ENCODE data around the gene GSTM3.
"Not testable (repeated sequence)": the region's sequence is repeated elsewhere in the genome, so short reads cannot be mapped to it uniquely, and the experiment has no call there.

Gene GSTM3

DNA sequence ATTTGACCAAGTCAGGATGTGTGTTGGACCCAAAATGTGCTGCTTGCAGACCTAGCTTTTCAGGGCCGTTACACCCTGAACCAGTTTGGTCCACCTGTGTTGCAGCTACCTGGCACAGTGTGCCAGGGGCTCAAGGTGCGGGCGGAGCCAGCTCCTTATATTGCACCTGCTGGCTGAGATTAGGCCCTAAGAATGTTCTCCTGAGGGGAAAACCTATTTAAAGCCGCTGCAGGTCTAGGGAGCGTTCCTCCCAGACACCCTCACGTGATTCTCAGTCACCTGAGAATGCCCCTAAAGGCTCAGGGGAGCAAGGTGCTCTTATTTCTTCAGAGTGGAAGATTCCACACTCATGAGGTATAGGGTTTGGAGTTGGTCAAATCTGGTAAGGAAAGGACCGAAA is 12.0 kb downstream of the GSTM3 start:
- no peak for DNase-seq (ENCODE audit: low read depth in 2 of 2, low spot score in 1 of 2)

GRCh38 chr1:109726728-109727373 is 14.0 kb downstream of the GSTM3 start:
- DNase-seq (ENCODE audit: low read depth in 2 of 2, low spot score in 1 of 2) = no peak

- DNase-seq (ENCODE audit: low read depth in 2 of 2, low spot score in 1 of 2) = no peak
Observed at GRCh38 chr1:109726007-109726406, 14.8 kb downstream of the GSTM3 start.

GRCh38 chr1:109725510-109725909 is 15.3 kb downstream of the GSTM3 start:
- no peak for DNase-seq (ENCODE audit: low read depth in 2 of 2, low spot score in 1 of 2)

DNA sequence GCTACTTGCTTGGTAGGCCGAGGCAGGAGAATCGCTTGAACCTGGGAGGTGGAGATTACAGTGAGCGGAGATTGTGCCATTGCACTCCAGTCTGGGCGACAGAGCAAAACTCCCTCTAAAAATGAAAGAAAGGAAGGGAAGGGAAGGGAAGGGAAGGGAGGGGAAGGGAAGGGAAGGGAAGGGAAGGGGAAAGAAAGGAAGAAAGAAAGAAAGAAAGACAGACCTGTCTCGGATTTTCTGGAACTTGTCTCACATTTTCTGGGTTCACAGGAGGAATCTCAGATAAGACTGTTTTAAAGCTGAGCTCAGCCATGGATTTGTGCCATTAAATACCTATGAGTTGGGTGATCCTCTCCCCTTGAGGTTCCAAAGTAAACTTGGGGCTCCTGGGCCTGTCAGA is 15.9 kb downstream of the GSTM3 start:
- DNase-seq (ENCODE audit: low read depth in 2 of 2, low spot score in 1 of 2) = no peak

DNA sequence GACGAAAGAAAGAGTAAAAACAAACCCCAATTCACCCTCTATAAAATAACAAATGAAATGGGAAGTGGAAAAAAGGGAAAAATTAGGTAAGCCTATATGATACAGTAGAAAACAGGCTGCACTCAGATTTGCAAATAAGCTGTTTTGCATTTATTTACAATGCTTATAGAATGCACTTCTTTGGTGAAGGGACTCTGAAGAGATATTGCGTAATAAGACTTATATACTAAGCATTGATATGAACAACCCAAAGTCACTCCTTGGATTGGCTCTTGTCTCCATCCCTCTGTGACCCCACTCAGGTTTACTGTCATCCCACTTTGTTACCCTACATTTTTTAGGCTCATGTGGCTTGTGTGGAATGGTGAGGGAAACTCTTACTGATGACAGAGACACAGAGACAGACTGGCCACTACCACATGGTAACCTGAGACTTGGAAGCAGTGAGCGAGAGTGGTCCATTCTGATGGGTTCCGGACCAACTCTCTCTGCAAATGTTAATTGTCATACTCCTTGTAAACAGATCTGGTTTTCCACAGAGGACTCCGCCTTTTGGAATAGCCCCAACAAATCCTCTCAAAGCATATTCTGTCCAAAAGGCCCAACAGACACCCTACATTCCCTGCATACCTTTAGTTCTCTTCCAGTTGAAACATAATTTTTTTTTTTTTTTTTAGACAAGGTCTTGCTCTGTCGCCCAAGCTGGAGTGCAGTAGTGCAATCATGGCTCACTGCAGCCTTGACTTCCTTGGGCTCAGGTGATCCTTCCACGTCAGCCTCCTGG is 17.7 kb downstream of the GSTM3 start:
- DNase-seq (ENCODE audit: low read depth in 2 of 2, low spot score in 1 of 2) = no peak

DNA sequence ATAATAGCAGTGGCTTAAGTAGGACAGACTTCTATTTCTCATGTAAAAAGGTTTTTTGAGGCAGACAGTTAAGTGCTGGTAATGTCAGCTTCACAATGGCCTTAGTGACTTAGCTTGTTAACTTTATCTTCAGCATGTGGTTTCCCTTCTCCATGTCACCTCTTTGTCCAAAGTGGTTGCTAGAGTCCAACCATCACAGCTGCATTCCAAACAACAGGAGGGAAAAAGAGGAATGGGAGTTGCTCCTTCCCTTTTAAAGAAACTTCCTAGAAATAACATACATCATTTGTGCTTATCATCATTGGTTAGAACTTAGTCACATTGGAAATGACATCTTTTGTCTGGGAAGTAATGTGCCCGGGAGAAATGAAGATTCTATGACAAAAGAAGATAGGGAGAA is 18.9 kb downstream of the GSTM3 start:
- no peak for DNase-seq (ENCODE audit: low read depth in 2 of 2, low spot score in 1 of 2)

DNA sequence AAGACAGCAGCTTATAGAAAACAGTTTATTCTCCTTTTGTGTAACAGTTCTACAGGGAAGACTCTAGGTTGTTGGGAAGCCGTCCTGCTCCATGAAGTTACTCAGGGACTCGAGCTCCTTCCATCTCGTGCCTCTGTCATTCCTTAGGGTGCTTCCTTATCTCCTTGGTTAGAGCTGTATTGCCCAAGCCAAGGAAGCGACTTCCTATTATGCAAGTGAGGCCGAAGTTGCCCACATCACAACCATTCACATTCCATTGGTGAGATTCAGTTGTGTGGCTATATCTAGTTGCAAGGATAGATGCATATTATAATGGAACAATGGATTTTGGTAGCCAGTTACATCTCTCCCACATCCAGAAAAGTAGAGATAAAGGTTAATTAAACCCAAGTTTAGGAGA is 19.8 kb downstream of the GSTM3 start:
- DNase-seq (ENCODE audit: low read depth in 2 of 2, low spot score in 1 of 2) = no peak

GRCh38 chr1:109719337-109719837 is 21.5 kb downstream of the GSTM3 start:
- DNase-seq (ENCODE audit: low read depth in 2 of 2, low spot score in 1 of 2) = no peak

GRCh38 chr1:109718495-109718894 is 22.3 kb downstream of the GSTM3 start:
- DNase-seq (ENCODE audit: low read depth in 2 of 2, low spot score in 1 of 2) = no peak

- no peak for DNase-seq (ENCODE audit: low read depth in 2 of 2, low spot score in 1 of 2)
Observed at GRCh38 chr1:109717729-109718128, 23.1 kb downstream of the GSTM3 start.

- DNase-seq (ENCODE audit: low read depth in 2 of 2, low spot score in 1 of 2) = no peak
Observed at GRCh38 chr1:109716570-109717090, 24.2 kb downstream of the GSTM3 start.

GRCh38 chr1:109716121-109716520 is 24.7 kb downstream of the GSTM3 start:
- DNase-seq (ENCODE audit: low read depth in 2 of 2, low spot score in 1 of 2) = no peak

GRCh38 chr1:109714661-109715372 is 26.0 kb downstream of the GSTM3 start:
- DNase-seq (ENCODE audit: low read depth in 2 of 2, low spot score in 1 of 2) = no peak

DNA sequence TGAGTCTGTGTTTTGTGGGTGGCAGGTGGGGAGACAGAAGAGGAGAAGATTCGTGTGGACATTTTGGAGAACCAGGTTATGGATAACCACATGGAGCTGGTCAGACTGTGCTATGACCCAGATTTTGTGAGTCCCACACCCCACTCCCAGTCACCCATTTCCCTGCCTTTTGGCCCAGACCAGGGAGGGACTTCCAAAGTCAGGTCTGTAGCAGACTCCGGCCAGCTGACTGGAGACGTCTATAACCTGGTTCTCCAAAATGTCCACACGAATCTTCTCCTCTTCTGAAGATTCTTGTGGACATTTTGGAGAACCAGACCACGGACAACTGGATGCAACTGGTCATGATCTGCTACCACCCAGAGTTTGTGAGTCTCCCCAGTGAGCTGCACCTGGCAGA is 27.2 kb downstream of the GSTM3 start:
- no peak for DNase-seq (ENCODE audit: low read depth in 2 of 2, low spot score in 1 of 2)

DNA sequence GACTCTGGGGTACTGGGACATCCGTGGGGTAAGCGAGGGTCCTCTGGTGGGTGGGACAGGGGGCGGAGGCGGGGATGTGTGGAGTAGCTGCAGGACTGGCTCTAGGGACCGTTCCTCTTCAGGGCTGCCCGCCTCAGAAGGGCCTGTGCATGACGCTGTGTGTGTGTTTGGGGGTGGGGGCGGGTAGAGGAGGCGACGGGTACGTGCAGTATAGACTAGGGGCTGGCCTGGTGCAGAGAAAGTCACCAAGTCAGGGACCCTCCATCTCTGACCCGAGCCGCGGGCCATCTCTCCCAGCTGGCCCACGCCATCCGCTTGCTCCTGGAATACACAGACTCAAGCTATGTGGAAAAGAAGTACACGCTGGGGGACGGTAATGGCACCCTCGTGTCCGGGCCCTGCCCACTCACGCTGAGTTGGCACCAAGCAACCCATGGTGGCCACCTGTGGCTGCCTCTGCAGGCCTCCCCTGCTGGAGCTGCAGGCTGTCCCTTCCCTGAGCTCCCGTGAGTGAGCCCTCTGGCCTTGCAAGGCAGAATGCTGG is 28.4 kb downstream of the GSTM3 start:
- no peak for DNase-seq (ENCODE audit: low read depth in 2 of 2, low spot score in 1 of 2)

DNA sequence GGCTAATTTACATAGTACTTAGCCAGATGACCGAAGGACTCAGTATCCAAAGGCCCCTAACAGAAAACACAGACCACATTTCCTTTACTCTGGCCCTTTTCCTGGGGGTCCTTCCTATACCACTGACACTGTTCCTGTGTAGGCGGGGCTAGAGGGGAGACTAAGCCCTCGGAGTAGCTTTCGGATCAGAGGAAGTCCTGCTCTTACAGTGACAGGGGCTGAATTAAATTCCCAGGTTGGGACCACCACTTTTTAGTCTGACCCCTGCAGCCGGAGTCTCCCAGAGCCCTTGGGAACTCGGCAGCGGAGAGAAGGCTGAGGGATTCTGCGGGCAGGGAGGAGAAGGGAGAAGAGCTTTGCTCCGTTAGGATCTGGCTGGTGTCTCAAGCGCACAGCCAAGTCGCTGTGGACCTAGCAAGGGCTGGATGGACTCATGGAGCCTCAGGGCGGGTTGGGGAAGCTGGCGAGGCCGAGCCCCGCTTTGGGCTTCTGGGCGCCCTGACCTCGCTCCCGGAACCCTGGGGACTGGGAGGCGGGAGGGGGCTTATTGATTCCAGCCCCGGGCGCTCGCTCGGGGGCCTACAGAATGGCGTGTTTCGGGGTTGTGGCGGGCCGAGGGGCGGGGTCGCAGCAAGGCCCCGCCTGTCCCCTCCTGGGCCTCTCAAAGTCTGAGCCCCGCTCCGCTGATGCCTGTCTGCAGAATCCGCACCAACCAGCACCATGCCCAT is 29.1 kb downstream of the GSTM3 start, which contains the start of gene GSTM5:
GSTM5 (plus strand) TSS at position 659 of the 728 bp plus-strand sequence; CDS start at position 721, 62 bp downstream.
- not testable (repeated sequence) for DNase-seq (ENCODE audit: low read depth in 2 of 2, low spot score in 1 of 2)

DNA sequence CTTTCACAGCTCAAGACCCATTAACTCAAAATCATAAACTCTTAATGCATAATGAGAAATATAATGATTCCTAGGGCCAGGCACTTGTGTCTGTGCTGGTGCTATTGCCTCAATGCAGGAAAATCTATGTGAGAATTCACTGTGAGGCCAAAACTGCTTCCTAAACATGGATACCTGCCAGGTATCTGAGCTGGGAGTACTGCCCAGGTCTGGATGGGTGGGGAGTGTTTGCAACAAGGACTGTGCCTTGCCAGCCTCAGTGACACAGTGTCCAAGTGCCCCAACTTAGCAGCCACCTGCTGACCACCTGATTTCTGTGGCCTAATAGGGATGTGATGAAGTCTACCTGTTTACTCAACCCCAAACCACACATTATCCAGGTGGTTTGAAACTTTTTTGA is 31.0 kb downstream of the GSTM3 start:
- not testable (repeated sequence) for DNase-seq (ENCODE audit: low read depth in 2 of 2, low spot score in 1 of 2)

DNA sequence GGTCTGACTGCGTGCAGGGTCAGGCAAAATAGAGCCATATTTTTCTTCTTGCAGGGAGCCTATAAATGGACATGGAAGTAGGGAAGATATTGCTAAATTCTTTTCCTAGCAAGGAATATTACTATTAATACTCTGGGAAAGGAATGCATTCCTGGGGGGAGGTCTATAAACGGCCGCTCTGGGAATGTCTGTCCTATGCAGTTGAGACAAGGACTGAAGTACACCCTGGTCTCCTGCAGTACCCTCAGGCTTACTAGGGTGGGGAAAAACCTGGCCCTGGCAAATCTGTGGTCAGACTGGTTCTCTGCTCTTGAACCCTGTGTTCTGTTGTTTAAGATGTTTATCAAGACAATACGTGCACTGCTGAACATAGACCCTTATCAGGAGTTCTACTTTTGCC is 31.9 kb downstream of the GSTM3 start:
- DNase-seq (ENCODE audit: low read depth in 2 of 2, low spot score in 1 of 2) = not testable (repeated sequence)

GRCh38 chr1:109705411-109705810 is 35.4 kb downstream of the GSTM3 start:
- no peak for DNase-seq (ENCODE audit: low read depth in 2 of 2, low spot score in 1 of 2)

DNA sequence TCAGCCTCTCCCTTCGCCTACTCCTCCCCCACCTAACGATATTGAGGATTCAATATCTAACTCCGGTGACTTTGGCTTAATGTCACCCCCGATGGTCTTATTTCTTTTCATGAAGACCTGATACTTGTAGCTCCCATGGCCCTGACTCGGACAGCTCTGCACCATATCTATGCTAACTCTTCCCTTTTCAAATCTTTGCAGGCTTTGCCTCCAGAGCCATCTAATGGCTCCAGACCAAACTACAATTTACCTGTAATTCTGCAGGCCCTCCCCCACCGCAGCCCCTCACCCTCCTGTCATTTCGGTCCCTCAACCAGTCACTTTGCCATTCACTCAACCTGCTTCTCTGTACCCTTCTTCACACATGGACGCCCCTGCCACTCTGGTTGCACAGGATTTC is 36.7 kb downstream of the GSTM3 start:
- no peak for DNase-seq (ENCODE audit: low read depth in 2 of 2, low spot score in 1 of 2)
